GM19240 (cell line): ENCODE measurements around the gene RHEX.
A peak's percentile ranks its signal among the peaks of the same experiment; 100 is the strongest.
"Not testable (repeated sequence)": the region's sequence is repeated elsewhere in the genome, so short reads cannot be mapped to it uniquely, and the experiment has no call there.

Source experiments
- DNase-seq: peaks from one replicate; pipeline ENCODE4 v3.0.0; 2011; ENCODE audit warnings: low spot score; ENCODE audit not compliant: insufficient read length

The RHEX gene

GRCh38 chr1:206052919-206053610, at the start of gene RHEX:
Gene RHEX, plus strand, starts transcription at chr1:206053173. Its CDS starts 44,656 bp downstream, at chr1:206097829.
- DNase-seq = not testable (repeated sequence)

- no peak for DNase-seq
Measured at GRCh38 chr1:206003854-206004800, 48.8 kb upstream of the RHEX start.

- no peak for DNase-seq
Measured at GRCh38 chr1:206004826-206005225, 48.1 kb upstream of the RHEX start.

GRCh38 chr1:206005234-206005633, 47.7 kb upstream of the RHEX start:
- DNase-seq = no peak

- no peak for DNase-seq
Measured at GRCh38 chr1:206005778-206006180, 47.2 kb upstream of the RHEX start.

GRCh38 chr1:206006946-206007345, 46.0 kb upstream of the RHEX start:
- no peak for DNase-seq

GRCh38 chr1:206010060-206010459, 42.9 kb upstream of the RHEX start:
- DNase-seq = no peak

GRCh38 chr1:206011057-206011456, 41.9 kb upstream of the RHEX start:
- no peak for DNase-seq

GRCh38 chr1:206012086-206012859, 40.7 kb upstream of the RHEX start:
- DNase-seq = peak; percentile 61

- no peak for DNase-seq
Measured at GRCh38 chr1:206013026-206013795, 39.8 kb upstream of the RHEX start.

GRCh38 chr1:206014601-206015000, 38.4 kb upstream of the RHEX start:
- no peak for DNase-seq

- DNase-seq = no peak
Measured at GRCh38 chr1:206015071-206015470, 37.9 kb upstream of the RHEX start.

GRCh38 chr1:206020393-206021007, 32.5 kb upstream of the RHEX start:
- no peak for DNase-seq

- no peak for DNase-seq
Measured at GRCh38 chr1:206021008-206021625, 31.9 kb upstream of the RHEX start.

- no peak for DNase-seq
Measured at GRCh38 chr1:206021626-206022365, 31.2 kb upstream of the RHEX start.

- no peak for DNase-seq
Measured at GRCh38 chr1:206022766-206023165, 30.2 kb upstream of the RHEX start.

- no peak for DNase-seq
Measured at GRCh38 chr1:206023695-206024094, 29.3 kb upstream of the RHEX start, which contains the start of gene CTSE. Gene CTSE, minus strand, starts transcription at chr1:206023895. Its CDS starts 104 bp downstream, at chr1:206023791.

GRCh38 chr1:206025283-206025820, 27.6 kb upstream of the RHEX start:
- DNase-seq = no peak

GRCh38 chr1:206029484-206029883, 23.5 kb upstream of the RHEX start:
- DNase-seq = no peak
